DND-41 (cell line): ENCODE data around the gene NPB.

Experiments used
- CTCF ChIP-seq: IDR thresholded peaks from 2 replicates; pipeline ENCODE4 v1.5.1; 2012; ENCODE audit warnings: borderline replicate concordance, low read length, moderate library complexity, mild to moderate bottlenecking; ENCODE audit not compliant: poor library complexity, severe bottlenecking; ENCODE audit errors: extremely low read depth
- EZH2 ChIP-seq: IDR thresholded peaks from 3 replicates; pipeline ENCODE4 v1.6.1; 2012; ENCODE audit warnings: borderline replicate concordance, low read depth, mild to moderate bottlenecking, moderate library complexity, low read length, inconsistent platforms; ENCODE audit not compliant: severe bottlenecking

GRCh38 chr17:81920612-81921536, 18.8 kb downstream of the NPB start:
- TF ChIP-seq CTCF (no peak), EZH2 (no peak)
